GM12878 (cell line): ENCODE results near the gene SGSH. TPM values are rescaled to one million over a fixed set of nuclear protein-coding genes. Genes with fewer than 3 reads are reported as not detected.

Experiments
- ATAC-seq: fragments of 200-7000 bp; cut with Tn5 transposase; 3 replicates; pipeline ENCODE4 v1.9.1; 2020; ENCODE audit warnings: mild to moderate bottlenecking, moderate library complexity
- BruUV-seq: library from RNA; stranded (reverse); fragments of 400-500 nt; replicated peaks from 2 replicates; lab custom pipeline; 2021; lab: Mats Ljungman, UMichigan
- CTCF ChIA-PET: fragments of 300-600 bp; sonication (Branson Sonifier 250); formaldehyde crosslinking; extraction: SDS; loops from one replicate; lab custom pipeline; 2021; ENCODE audit warnings: inconsistent platforms; lab: Yijun Ruan, JAX
- POLR2A ChIA-PET: fragments of 350-600 bp; formaldehyde crosslinking; extraction: SDS; loops from one replicate; lab custom pipeline; 2021; ENCODE audit warnings: inconsistent platforms; lab: Charles Lee
- RAD21 ChIA-PET: fragments of 300-600 bp; sonication (Branson Sonifier 250); formaldehyde crosslinking; loops from one replicate; lab custom pipeline; 2023; ENCODE audit warnings: antibody characterized with exemption; ENCODE audit not compliant: unreplicated experiment; lab: Charles Lee
- SMC1A ChIA-PET: fragments of 300-600 bp; sonication (Branson Sonifier 250); formaldehyde crosslinking; loops from one replicate; lab custom pipeline; 2023; ENCODE audit not compliant: unreplicated experiment, uncharacterized antibody; lab: Charles Lee
- DNase-seq: peaks from one replicate; pipeline ENCODE4 v3.0.0-alpha.2; 2011; ENCODE audit warnings: low read depth, low spot score
- FAIRE-seq: peaks from 3 replicates; lab custom pipeline; 2011; peaks lifted over from hg19 to GRCh38; lab: Jason Lieb, UNC
- H2AFZ ChIP-seq: 2 replicates; pipeline ENCODE4 v1.6.0; 2011; ENCODE audit warnings: low read depth, low read length, control low read depth; ENCODE audit not compliant: control insufficient read depth
- H3K27ac ChIP-seq: 2 replicates; pipeline ENCODE4 v1.5.1; 2011; ENCODE audit warnings: control low read depth; ENCODE audit not compliant: control insufficient read depth, insufficient read depth
- H3K27me3 ChIP-seq, 2 experiments: replicated peaks in 1 of 2; 2 replicates each; pipeline versions ENCODE4 v1.6.0 to v1.6.1; 2011; ENCODE audit warnings: low read length in 1 of 2; ENCODE audit not compliant: control insufficient read depth in 2 of 2, insufficient read depth in 2 of 2
- H3K36me3 ChIP-seq, 2 experiments: 2 replicates each; pipeline ENCODE4 v1.5.1; 2011; ENCODE audit warnings: low read length in 1 of 2; ENCODE audit not compliant: control insufficient read depth in 2 of 2, insufficient read depth in 2 of 2
- H3K4me1 ChIP-seq: 2 replicates; pipeline ENCODE4 v1.6.1; 2011; ENCODE audit warnings: mild to moderate bottlenecking, low read length, moderate library complexity, mixed read lengths; ENCODE audit not compliant: control insufficient read depth, insufficient read depth
- H3K4me2 ChIP-seq: 2 replicates; pipeline ENCODE4 v1.6.0; 2011; ENCODE audit warnings: control low read depth; ENCODE audit not compliant: control insufficient read depth, insufficient read depth
- H3K4me3 ChIP-seq: fragments of 200-600 bp; sonication (generic); 2 replicates; pipeline ENCODE4 v1.5.1; 2016
- H3K79me2 ChIP-seq: 2 replicates; pipeline ENCODE4 v1.6.0; 2011; ENCODE audit warnings: low read length; ENCODE audit not compliant: control insufficient read depth, insufficient read depth
- H3K9ac ChIP-seq: 2 replicates; pipeline ENCODE4 v1.8.0; 2011; ENCODE audit warnings: low read length, control low read depth, mixed read lengths; ENCODE audit not compliant: control insufficient read depth, insufficient read depth
- H3K9me3 ChIP-seq: replicated peaks from 3 replicates; pipeline ENCODE4 v1.5.1; 2011; ENCODE audit warnings: mild to moderate bottlenecking, low read length; ENCODE audit not compliant: control insufficient read depth, insufficient read depth
- H4K20me1 ChIP-seq: 2 replicates; pipeline ENCODE4 v1.6.0; 2011; ENCODE audit not compliant: control insufficient read depth, insufficient read depth
- HDGF ChIP-seq: fragments of 450-650 bp; IDR thresholded peaks from 2 replicates; pipeline ENCODE4 v1.6.1; 2016; ENCODE audit warnings: antibody characterized with exemption
- JUND ChIP-seq: IDR thresholded peaks from 2 replicates; pipeline ENCODE4 v1.6.1; 2012; ENCODE audit warnings: low read depth, mild to moderate bottlenecking, low read length, improper control_type of control experiment, moderate library complexity
- MEF2A ChIP-seq: IDR thresholded peaks from 2 replicates; pipeline ENCODE4 v1.6.1; 2011; ENCODE audit warnings: low read depth, mild to moderate bottlenecking, low read length, moderate library complexity; ENCODE audit not compliant: insufficient read depth
- NFXL1 ChIP-seq: fragments of 450-650 bp; IDR thresholded peaks from 2 replicates; pipeline ENCODE4 v1.6.1; 2017; ENCODE audit warnings: antibody characterized with exemption, mild to moderate bottlenecking, borderline replicate concordance
- RCOR1 ChIP-seq: conservative IDR thresholded peaks from 2 replicates; pipeline ENCODE4 v1.6.1; 2012; ENCODE audit warnings: low read depth, low read length, improper control_type of control experiment
- SUPT20H ChIP-seq: IDR thresholded peaks from 2 replicates; pipeline ENCODE4 v1.6.1; 2011; ENCODE audit warnings: low read depth, mild to moderate bottlenecking, low read length, moderate library complexity, borderline replicate concordance; ENCODE audit not compliant: control insufficient read depth
- SUZ12 ChIP-seq: fragments of 200-600 bp; sonication (generic); IDR thresholded peaks from one replicate; pipeline ENCODE4 v1.6.1; 2018; ENCODE audit warnings: antibody characterized with exemption, mild to moderate bottlenecking; ENCODE audit not compliant: unreplicated experiment
- TCF3 ChIP-seq: IDR thresholded peaks from 2 replicates; pipeline ENCODE4 v1.6.1; 2012; ENCODE audit warnings: low read depth, mild to moderate bottlenecking, low read length, borderline replicate concordance; ENCODE audit not compliant: insufficient read depth
- ZZZ3 ChIP-seq: IDR thresholded peaks from 2 replicates; pipeline ENCODE4 v1.6.1; 2011; ENCODE audit warnings: low read depth; ENCODE audit not compliant: control insufficient read depth, insufficient read length
- WGBS: methylation state at CpG from one replicate; pipeline ENCODE4 v1.1.6; 2016; ENCODE audit warnings: low lambda C conversion rate; ENCODE audit not compliant: insufficient replicate concordance, insufficient coverage; ENCODE audit errors: missing lambda C conversion rate; 5-methylcytosine and 5-hydroxymethylcytosine counted together
- in situ Hi-C: fragments of 300-500 bp; cut with MboI; formaldehyde crosslinking; loops from 9 replicates; pipeline ENCODE4 v1.14.3; 2018; ENCODE audit warnings: mixed read lengths
- intact Hi-C: fragments of 100-400 bp; cut with micrococcal nuclease; formaldehyde crosslinking; loops from one replicate; pipeline ENCODE4 v1.14.2; 2022; ENCODE audit not compliant: unreplicated experiment
- polyA plus RNA-seq, 11 experiments: library from polyadenylated mRNA; depleted of rRNA in 4 of 11; unstranded in 6 of 11; stranded (reverse) in 5 of 11; fragments of >200 nt; fragmentation: Nextera tagmentation in 4 of 11; fragmentation: Illumina TruSeq in 1 of 11; extraction: Ambion mirVana in 4 of 11; extraction: Trizol in 1 of 11; gene quantifications; 1 replicate in 1 of 11; 2 replicates in 10 of 11; pipeline versions ENCODE4 v1.2.1 to v1.2.3, GENCODE V29; 2011 to 2016; ENCODE audit warnings: inconsistent platforms in 2 of 11, missing spikeins in 2 of 11, low read depth in 1 of 11
- total RNA-seq, 4 experiments: library from RNA; depleted of rRNA in 3 of 4; stranded (reverse); fragments of >200 nt in 3 of 4; fragmentation: Illumina TruSeq in 1 of 4; extraction: Trizol in 1 of 4; gene quantifications; 2 replicates each; pipeline versions ENCODE4 v1.2.1 to v1.2.3, GENCODE V29; 2013 to 2021

The SGSH gene
- total and polyA plus RNA-seq, 10 of the 15 experiments (the other 5 are each of a cell fraction or from before 2014, with no cell fraction given): 0.13 to 17.2 (median 6.0) TPM

- ATAC-seq (no peak), DNase-seq (no peak), FAIRE-seq (no peak)
- H3K27me3 ChIP-seq: no peaks in the 10 kb centered on the region
- no peak overlapping the region for H3K4me2 ChIP-seq
- no peaks in the 10 kb centered on the region; the same call in 1 of the 2 replicates for H4K20me1 ChIP-seq
- H3K9ac ChIP-seq: no peak overlapping the region
- H3K27ac ChIP-seq: no peak overlapping the region
- H3K36me3 ChIP-seq: peaks cover 0 to 5% of the 10 kb centered on the region in 2 experiments; a peak in 2 of 4 replicates
- TF ChIP-seq HDGF (no peak), TCF3 (no peak), MEF2A (no peak), RCOR1 (no peak), SUPT20H (no peak), JUND (no peak), ZZZ3 (no peak), NFXL1 (no peak), SUZ12 (no peak)
- no peak overlapping the region for H2AFZ ChIP-seq
- H3K9me3 ChIP-seq: no peaks in the 10 kb centered on the region
- ChIA-PET CTCF (no interaction called here), SMC1A (no interaction called here), RAD21 (no interaction called here), POLR2A (no interaction called here)
- peaks cover 4% of the 10 kb centered on the region for H3K79me2 ChIP-seq
- in situ Hi-C loops (no loop called here), intact Hi-C loops (loop anchor here (5.0 kb wide), 1 partner anchor 36 kb away; no protein-coding TSS in a partner anchor)
- H3K4me1 ChIP-seq: peaks cover 4% of the 10 kb centered on the region
- H3K4me3 ChIP-seq: no peak overlapping the region
- 94% methylated on average over 32 of the region's 40 CpGs for WGBS
- BruUV-seq: no TSS peak
Observed at GRCh38 chr17:80216473-80217456, 3.4 kb downstream of the SGSH start.
